Breast epithelium (tissue), 3 donors: Measurements from ENCODE around the gene SCN7A.

ENCODE experiments used
- POLR2A ChIP-seq: fragments of 450-650 bp; IDR thresholded peaks from one replicate; pipeline ENCODE4 v1.6.1; 2016; ENCODE audit warnings: antibody characterized with exemption, mild to moderate bottlenecking, moderate library complexity
- POLR2AphosphoS5 ChIP-seq, 3 donors: sonication (generic); formaldehyde crosslinking; IDR thresholded peaks; one replicate each; pipeline ENCODE4 v1.6.1; 2017; ENCODE audit warnings: antibody characterized with exemption in 3 of 3
- TF ChIP-seq, protein P1 (sequence below), 3 donors: fragments of 450-650 bp; IDR thresholded peaks; one replicate each; pipeline ENCODE4 v1.5.1; 2016 to 2017; ENCODE audit warnings: antibody characterized with exemption in 3 of 3, mild to moderate bottlenecking in 3 of 3, moderate library complexity in 3 of 3

GRCh38 chr2:166444306-166444705 is 49.7 kb downstream of the SCN7A start:
- TF ChIP-seq, protein P1, sequence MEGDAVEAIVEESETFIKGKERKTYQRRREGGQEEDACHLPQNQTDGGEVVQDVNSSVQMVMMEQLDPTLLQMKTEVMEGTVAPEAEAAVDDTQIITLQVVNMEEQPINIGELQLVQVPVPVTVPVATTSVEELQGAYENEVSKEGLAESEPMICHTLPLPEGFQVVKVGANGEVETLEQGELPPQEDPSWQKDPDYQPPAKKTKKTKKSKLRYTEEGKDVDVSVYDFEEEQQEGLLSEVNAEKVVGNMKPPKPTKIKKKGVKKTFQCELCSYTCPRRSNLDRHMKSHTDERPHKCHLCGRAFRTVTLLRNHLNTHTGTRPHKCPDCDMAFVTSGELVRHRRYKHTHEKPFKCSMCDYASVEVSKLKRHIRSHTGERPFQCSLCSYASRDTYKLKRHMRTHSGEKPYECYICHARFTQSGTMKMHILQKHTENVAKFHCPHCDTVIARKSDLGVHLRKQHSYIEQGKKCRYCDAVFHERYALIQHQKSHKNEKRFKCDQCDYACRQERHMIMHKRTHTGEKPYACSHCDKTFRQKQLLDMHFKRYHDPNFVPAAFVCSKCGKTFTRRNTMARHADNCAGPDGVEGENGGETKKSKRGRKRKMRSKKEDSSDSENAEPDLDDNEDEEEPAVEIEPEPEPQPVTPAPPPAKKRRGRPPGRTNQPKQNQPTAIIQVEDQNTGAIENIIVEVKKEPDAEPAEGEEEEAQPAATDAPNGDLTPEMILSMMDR (IDR thresholded peaks at IDR 0.05) = no peak
- no peak for TF ChIP-seq POLR2A
- no peak for TF ChIP-seq POLR2AphosphoS5 (IDR thresholded peaks at IDR 0.05)
